OCI-LY7 (cell line): ENCODE measurements around the gene DDA1. TPM values are rescaled to one million over a fixed set of nuclear protein-coding genes. Genes with fewer than 3 reads are reported as not detected.

ENCODE experiments used
- BruUV-seq: library from RNA; stranded (reverse); fragments of 400-500 nt; replicated peaks from 2 replicates; lab custom pipeline; 2021; lab: Mats Ljungman, UMichigan
- CTCF ChIA-PET: fragments of 300-600 bp; sonication (Branson Sonifier 250); formaldehyde crosslinking; loops from one replicate; lab custom pipeline; 2022; ENCODE audit warnings: antibody characterized with exemption; ENCODE audit not compliant: unreplicated experiment; lab: Charles Lee
- POLR2A ChIA-PET: fragments of 300-600 bp; sonication (Branson Sonifier 250); formaldehyde crosslinking; loops from one replicate; lab custom pipeline; 2022; ENCODE audit warnings: antibody characterized with exemption; lab: Charles Lee
- DNase-seq: peaks from one replicate; pipeline ENCODE4 v3.0.0-alpha.2; 2015; ENCODE audit warnings: low spot score
- H2AFZ ChIP-seq: fragments of 200-600 bp; sonication (generic), shearing (Covaris generic); 2 replicates; pipeline ENCODE4 v1.6.1; 2014; ENCODE audit warnings: mild to moderate bottlenecking, antibody characterized with exemption, low read length, moderate library complexity
- H3K27ac ChIP-seq: fragments of 200-600 bp; sonication (generic); 2 replicates; pipeline ENCODE4 v1.5.1; 2014; ENCODE audit warnings: mixed run types, low read depth, mild to moderate bottlenecking, moderate library complexity, low read length, inconsistent platforms; ENCODE audit not compliant: poor library complexity, severe bottlenecking
- H3K36me3 ChIP-seq: fragments of 200-600 bp; sonication (generic); 2 replicates; pipeline ENCODE4 v1.6.1; 2014; ENCODE audit warnings: mild to moderate bottlenecking, antibody characterized with exemption, low read length, moderate library complexity, mixed read lengths; ENCODE audit not compliant: insufficient read depth
- H3K4me1 ChIP-seq: fragments of 200-600 bp; sonication (generic); 2 replicates; pipeline ENCODE4 v1.5.1; 2014; ENCODE audit warnings: mild to moderate bottlenecking, low read length; ENCODE audit not compliant: insufficient read depth, poor library complexity, severe bottlenecking
- H3K4me2 ChIP-seq: fragments of 200-600 bp; sonication (generic); 2 replicates; pipeline ENCODE4 v1.6.1; 2014; ENCODE audit warnings: mild to moderate bottlenecking, low read length
- H3K4me3 ChIP-seq: fragments of 200-600 bp; sonication (generic); 2 replicates; pipeline ENCODE4 v1.5.1; 2014; ENCODE audit warnings: mild to moderate bottlenecking, low read depth, low read length; ENCODE audit not compliant: poor library complexity, severe bottlenecking
- H3K79me2 ChIP-seq: fragments of 200-600 bp; sonication (generic); 2 replicates; pipeline ENCODE4 v1.6.1; 2016; ENCODE audit warnings: low read depth, mild to moderate bottlenecking, low read length, moderate library complexity, mixed read lengths; ENCODE audit not compliant: insufficient read depth
- H3K9me2 ChIP-seq: fragments of 200-600 bp; sonication (generic); 2 replicates; pipeline ENCODE4 v1.6.1; 2016; ENCODE audit warnings: mild to moderate bottlenecking, low read length, mixed read lengths; ENCODE audit not compliant: insufficient read depth
- H3K9me3 ChIP-seq: fragments of 200-600 bp; sonication (generic); 2 replicates; pipeline ENCODE4 v1.6.1; 2014; ENCODE audit warnings: mild to moderate bottlenecking, mixed run types, low read length, mixed read lengths
- H4K20me1 ChIP-seq: fragments of 200-600 bp; sonication (generic); 2 replicates; pipeline ENCODE4 v1.6.1; 2014; ENCODE audit warnings: mild to moderate bottlenecking, antibody characterized with exemption, low read length, moderate library complexity, mixed read lengths; ENCODE audit not compliant: insufficient read depth
- CTCF ChIP-seq: fragments of 200-600 bp; sonication (generic); conservative IDR thresholded peaks from 2 replicates; pipeline ENCODE4 v1.5.1; 2014; ENCODE audit warnings: mild to moderate bottlenecking, antibody characterized with exemption, low read length, moderate library complexity, mixed read lengths
- EZH2phosphoT487 ChIP-seq: fragments of 200-600 bp; sonication (generic); IDR thresholded peaks from 2 replicates; pipeline ENCODE4 v1.6.1; 2018; ENCODE audit warnings: low read depth, borderline replicate concordance, mild to moderate bottlenecking, mixed run types, antibody characterized with exemption, low read length, moderate library complexity, mixed read lengths
- intact Hi-C: fragments of 100-400 bp; cut with micrococcal nuclease; formaldehyde crosslinking; loops from one replicate; pipeline ENCODE4 v1.10.0; 2022; ENCODE audit not compliant: unreplicated experiment
- total RNA-seq, 2 experiments: library from RNA; depleted of rRNA in 1 of 2; stranded (reverse); fragments of >200 nt in 1 of 2; shearing (Covaris generic) in 1 of 2; gene quantifications; 2 replicates each; pipeline ENCODE4 v1.2.3, GENCODE V29; 2014 to 2022

The DDA1 gene
- total RNA-seq, 2 experiments from 2014 or later = 36.6 to 48.8 TPM

- no peak overlapping the region for H3K4me3 ChIP-seq
- CTCF ChIA-PET = no interaction called here
- intact Hi-C loops = no loop called here
These were observed 3.1 kb downstream of the DDA1 start for GRCh38 chr19:17312189-17313113.

GRCh38 chr19:17314007-17314593 lies 4.7 kb downstream of the DDA1 start:
- no peak overlapping the region for H3K27ac ChIP-seq
- H3K79me2 ChIP-seq = peaks cover 22% of the 10 kb centered on the region
- H3K9me3 ChIP-seq = no peaks in the 10 kb centered on the region
- H2AFZ ChIP-seq = no peak overlapping the region
- H3K4me3 ChIP-seq = no peak overlapping the region
- no TSS peak for BruUV-seq
- intact Hi-C loops = no loop called here
- no peak for TF ChIP-seq CTCF
- TF ChIP-seq EZH2phosphoT487 = no peak
- no peak overlapping the region for H3K4me2 ChIP-seq
- no peak for DNase-seq
- H3K4me1 ChIP-seq = peaks cover 9% of the 10 kb centered on the region
- H3K9me2 ChIP-seq = no peaks in the 10 kb centered on the region
- CTCF ChIA-PET = no interaction called here
- POLR2A ChIA-PET = interaction anchor here (0.6 kb wide), 1 partner anchor 866 kb away, joined by 3 read pairs; no protein-coding TSS in a partner anchor
- 0 out of 2 replicates have a peak, but pooled peaks cover 5% of the 10 kb centered on the region for H4K20me1 ChIP-seq
- H3K36me3 ChIP-seq = peaks cover 33% of the 10 kb centered on the region

More at GRCh38 chr19:17312189-17313113, 3.1 kb downstream of the DDA1 start:
- Histone ChIP-seq H3K9me3 (no peaks in the 10 kb centered on the region), H3K9me2 (no peaks in the 10 kb centered on the region), H3K79me2 (peaks cover 22% of the 10 kb centered on the region), H4K20me1 (0 out of 2 replicates have a peak, but pooled peaks cover 5% of the 10 kb centered on the region), H3K36me3 (peaks cover 35% of the 10 kb centered on the region), H3K4me2 (no peak overlapping the region), H3K27ac (no peak overlapping the region), H3K4me1 (peaks cover 18% of the 10 kb centered on the region), H2AFZ (no peak overlapping the region)
- no peak for DNase-seq
- POLR2A ChIA-PET = interaction anchor here (1.0 kb wide), 1 partner anchor 20 kb away, joined by 6 read pairs; no protein-coding TSS in a partner anchor
- no TSS peak for BruUV-seq
- TF ChIP-seq EZH2phosphoT487 (no peak), CTCF (no peak)
